Esophagus muscularis mucosa (tissue), 3 donors: ENCODE results near the gene VSIG4.

Experiments
- POLR2AphosphoS5 ChIP-seq, 2 donors: sonication (generic); formaldehyde crosslinking; IDR thresholded peaks; one replicate each; pipeline ENCODE4 v1.6.1; 2017; ENCODE audit warnings: antibody characterized with exemption in 2 of 2
- TF ChIP-seq, protein P1 (sequence below), 3 experiments: fragments of 200-600 bp in 2 of 3; fragments of 450-650 bp in 1 of 3; sonication (generic) in 2 of 3; IDR thresholded peaks; one replicate each; pipeline ENCODE4 v1.5.1; 2017 to 2019; ENCODE audit warnings: antibody characterized with exemption in 3 of 3, mild to moderate bottlenecking in 2 of 3, moderate library complexity in 1 of 3

DNA sequence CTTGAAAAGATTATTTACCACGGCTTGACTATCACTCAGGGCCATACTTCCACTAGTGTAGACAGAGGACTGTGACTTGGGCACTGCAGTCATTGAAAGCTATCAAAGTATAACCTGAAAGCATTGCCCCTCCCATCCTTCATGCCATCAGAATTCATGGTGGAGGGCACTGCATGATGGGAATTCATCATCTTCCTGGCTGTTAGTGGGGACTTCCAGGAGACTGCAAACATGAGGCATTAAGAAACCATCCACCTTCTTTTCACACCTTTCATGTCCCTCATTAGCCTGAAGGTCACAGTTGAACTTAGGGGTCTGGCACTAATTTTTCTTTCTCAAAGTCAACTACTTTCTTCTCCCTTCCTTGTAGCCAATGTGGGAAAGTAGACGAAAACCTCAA, 25.8 kb downstream of the VSIG4 start:
- TF ChIP-seq, protein P1, sequence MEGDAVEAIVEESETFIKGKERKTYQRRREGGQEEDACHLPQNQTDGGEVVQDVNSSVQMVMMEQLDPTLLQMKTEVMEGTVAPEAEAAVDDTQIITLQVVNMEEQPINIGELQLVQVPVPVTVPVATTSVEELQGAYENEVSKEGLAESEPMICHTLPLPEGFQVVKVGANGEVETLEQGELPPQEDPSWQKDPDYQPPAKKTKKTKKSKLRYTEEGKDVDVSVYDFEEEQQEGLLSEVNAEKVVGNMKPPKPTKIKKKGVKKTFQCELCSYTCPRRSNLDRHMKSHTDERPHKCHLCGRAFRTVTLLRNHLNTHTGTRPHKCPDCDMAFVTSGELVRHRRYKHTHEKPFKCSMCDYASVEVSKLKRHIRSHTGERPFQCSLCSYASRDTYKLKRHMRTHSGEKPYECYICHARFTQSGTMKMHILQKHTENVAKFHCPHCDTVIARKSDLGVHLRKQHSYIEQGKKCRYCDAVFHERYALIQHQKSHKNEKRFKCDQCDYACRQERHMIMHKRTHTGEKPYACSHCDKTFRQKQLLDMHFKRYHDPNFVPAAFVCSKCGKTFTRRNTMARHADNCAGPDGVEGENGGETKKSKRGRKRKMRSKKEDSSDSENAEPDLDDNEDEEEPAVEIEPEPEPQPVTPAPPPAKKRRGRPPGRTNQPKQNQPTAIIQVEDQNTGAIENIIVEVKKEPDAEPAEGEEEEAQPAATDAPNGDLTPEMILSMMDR (IDR thresholded peaks at IDR 0.05) = no peak
- no peak for TF ChIP-seq POLR2AphosphoS5 (IDR thresholded peaks at IDR 0.05)
